ENCODE data around the gene USP36.

USP36 gene

GRCh38 chr17:78748730-78749317 lies 91.8 kb downstream of the USP36 start:
- peaks cover 7% of the 10 kb centered on the region for H3K4me1 ChIP-seq (ENCODE audit: control insufficient read depth, insufficient read depth, low read length)
- no peak overlapping the region for H3K9ac ChIP-seq (ENCODE audit: low read depth, low read length)

GRCh38 chr17:78748048-78748729 lies 92.4 kb downstream of the USP36 start:
- H3K9ac ChIP-seq (ENCODE audit: low read depth, low read length), result no peak overlapping the region
- H3K27me3 ChIP-seq (ENCODE audit: control insufficient read depth, insufficient read depth, low read length), result no peaks in the 10 kb centered on the region
- H3K4me1 ChIP-seq (ENCODE audit: control insufficient read depth, insufficient read depth, low read length), result peaks cover 7% of the 10 kb centered on the region
- no peak overlapping the region for H3K4me3 ChIP-seq (ENCODE audit: low read depth, low read length)
- no peaks in the 10 kb centered on the region for H3K36me3 ChIP-seq (ENCODE audit: control insufficient read depth, insufficient read depth, low read length)
- no peaks in the 10 kb centered on the region for H3K9me3 ChIP-seq (ENCODE audit: control insufficient read depth, insufficient read depth, low read length)

More at GRCh38 chr17:78748730-78749317, 91.8 kb downstream of the USP36 start:
- Histone ChIP-seq H3K4me3 (ENCODE audit: low read depth, low read length) (no peak overlapping the region), H3K9me3 (ENCODE audit: control insufficient read depth, insufficient read depth, low read length) (no peaks in the 10 kb centered on the region), H3K36me3 (ENCODE audit: control insufficient read depth, insufficient read depth, low read length) (no peaks in the 10 kb centered on the region), H3K27me3 (ENCODE audit: control insufficient read depth, insufficient read depth, low read length) (no peaks in the 10 kb centered on the region)

- Histone ChIP-seq H3K4me3 (ENCODE audit: low read depth, low read length) (no peak overlapping the region), H3K9me3 (ENCODE audit: control insufficient read depth, insufficient read depth, low read length) (no peaks in the 10 kb centered on the region), H3K9ac (ENCODE audit: low read depth, low read length) (no peak overlapping the region), H3K36me3 (ENCODE audit: control insufficient read depth, insufficient read depth, low read length) (no peaks in the 10 kb centered on the region), H3K27me3 (ENCODE audit: control insufficient read depth, insufficient read depth, low read length) (no peaks in the 10 kb centered on the region), H3K4me1 (ENCODE audit: control insufficient read depth, insufficient read depth, low read length) (peaks cover 7% of the 10 kb centered on the region)
Observed at GRCh38 chr17:78747488-78747887, 93.1 kb downstream of the USP36 start.

- Histone ChIP-seq H3K4me1 (ENCODE audit: control insufficient read depth, insufficient read depth, low read length) (peaks cover 7% of the 10 kb centered on the region), H3K9ac (ENCODE audit: low read depth, low read length) (no peak overlapping the region), H3K4me3 (ENCODE audit: low read depth, low read length) (no peak overlapping the region), H3K9me3 (ENCODE audit: control insufficient read depth, insufficient read depth, low read length) (no peaks in the 10 kb centered on the region), H3K36me3 (ENCODE audit: control insufficient read depth, insufficient read depth, low read length) (no peaks in the 10 kb centered on the region), H3K27me3 (ENCODE audit: control insufficient read depth, insufficient read depth, low read length) (no peaks in the 10 kb centered on the region)
Observed at GRCh38 chr17:78746949-78747269, 93.7 kb downstream of the USP36 start.

- Histone ChIP-seq H3K27me3 (ENCODE audit: control insufficient read depth, insufficient read depth, low read length) (no peaks in the 10 kb centered on the region), H3K4me3 (ENCODE audit: low read depth, low read length) (no peak overlapping the region), H3K9ac (ENCODE audit: low read depth, low read length) (no peak overlapping the region), H3K9me3 (ENCODE audit: control insufficient read depth, insufficient read depth, low read length) (no peaks in the 10 kb centered on the region), H3K4me1 (ENCODE audit: control insufficient read depth, insufficient read depth, low read length) (peaks cover 7% of the 10 kb centered on the region), H3K36me3 (ENCODE audit: control insufficient read depth, insufficient read depth, low read length) (no peaks in the 10 kb centered on the region)
Observed at GRCh38 chr17:78746263-78746948, 94.2 kb downstream of the USP36 start.
